ENCODE measurements around the gene MUCL3. TPM values are rescaled to one million over a fixed set of nuclear protein-coding genes. Genes with fewer than 3 reads are reported as not detected.

MUCL3 gene
- total and polyA plus RNA-seq, 2 of the 8 experiments (the other 6 are each of a cell fraction or from before 2014, with no cell fraction given): 0.15 to 0.37 TPM

- no peaks in the 10 kb centered on the region for H3K79me2 ChIP-seq (ENCODE audit: control insufficient read depth in 1 of 2, insufficient read depth in 2 of 2, low read length in 2 of 2)
- no peak overlapping the region for H2BK120ac ChIP-seq (replicated peaks; ENCODE audit: low read depth, low read length)
- CTCF ChIA-PET (ENCODE audit: partially characterized antibody): interaction anchor here (0.7 to 1.9 kb wide), 9 partner anchors 10 to 284 kb away, joined by 3 to 7 read pairs (median 4); no protein-coding TSS in a partner anchor
- WGBS, 2 experiments (ENCODE audit: extremely low coverage in 1 of 2, insufficient coverage in 1 of 2, insufficient read length in 1 of 2, insufficient replicate concordance in 2 of 2, low coverage in 1 of 2, low lambda C conversion rate in 2 of 2, missing lambda C conversion rate in 1 of 2): 89% methylated on average over 5 of the region's 5 CpGs; no CpG with 5 or more reads in 1 of the 2 experiments
- H2BK20ac ChIP-seq (ENCODE audit: low read length): no peak overlapping the region
- H4K8ac ChIP-seq (ENCODE audit: extremely low read depth, insufficient read depth, low read length): no peak overlapping the region
- H3K4me2 ChIP-seq (ENCODE audit: insufficient read depth in 1 of 2, low read depth in 2 of 2, low read length in 2 of 2): no peak overlapping the region
- no peak overlapping the region for H3K56ac ChIP-seq (replicated peaks; ENCODE audit: insufficient read length, low read depth, low read length)
- no peak overlapping the region for H3K4me3 ChIP-seq (ENCODE audit: extremely low read depth in 1 of 4, insufficient read depth in 2 of 4, low read depth in 3 of 4, low read length in 4 of 4)
- no peaks in the 10 kb centered on the region for H4K20me1 ChIP-seq (replicated peaks in 1 of 2; ENCODE audit: control insufficient read depth in 1 of 2, insufficient read depth in 2 of 2, low read length in 2 of 2)
- H2BK12ac ChIP-seq (ENCODE audit: low read depth, low read length): no peak overlapping the region
- H4K91ac ChIP-seq (replicated peaks; ENCODE audit: insufficient read length, low read length): no peak overlapping the region
- no peaks in the 10 kb centered on the region; the same call in 1 of the 2 replicates for H3K23me2 ChIP-seq (ENCODE audit: low read depth, low read length)
- H2AK5ac ChIP-seq (ENCODE audit: low read depth, low read length): no peak overlapping the region
- no peak overlapping the region for H2BK15ac ChIP-seq (ENCODE audit: low read length)
- no peaks in the 10 kb centered on the region for H3K27me3 ChIP-seq (replicated peaks in 1 of 4; ENCODE audit: control insufficient read depth in 3 of 4, extremely low read depth in 1 of 4, insufficient read depth in 3 of 4, low read length in 3 of 4)
- POLR2A ChIA-PET (ENCODE audit: partially characterized antibody): interaction anchor here (0.6 to 1.4 kb wide), 2 partner anchors 9 to 346 kb away, joined by 3 to 5 read pairs; no protein-coding TSS in a partner anchor
- no peak overlapping the region for H3K27ac ChIP-seq (ENCODE audit: low read depth, low read length)
- H3K9me3 ChIP-seq (ENCODE audit: insufficient read depth in 2 of 2, low read depth in 1 of 2, low read length in 1 of 2): no peaks in the 10 kb centered on the region
- H3K4me1 ChIP-seq (replicated peaks in 1 of 4; ENCODE audit: control insufficient read depth in 3 of 4, insufficient read depth in 4 of 4, low read length in 3 of 4): peaks cover 6 to 9% (median 8%) of the 10 kb centered on the region in 4 experiments
- H3K36me3 ChIP-seq (ENCODE audit: control insufficient read depth in 2 of 4, insufficient read depth in 4 of 4, low read length in 3 of 4): no peaks in the 10 kb centered on the region
- no peak overlapping the region for H3K23ac ChIP-seq (ENCODE audit: insufficient read length)
- TF ChIP-seq CHD2 (IDR thresholded peaks at IDR 0.05; ENCODE audit: low read length) (no peak), SIRT6 (IDR thresholded peaks at IDR 0.05; ENCODE audit: low read length) (no peak), POLR2A (IDR thresholded peaks at IDR 0.05; ENCODE audit: control extremely low read depth in 1 of 2, low read depth in 2 of 2, low read length in 2 of 2) (no peak), CREB1 (IDR thresholded peaks at IDR 0.05) (no peak), PHF8 (conservative IDR thresholded peaks at IDR 0.05; ENCODE audit: low read depth, low read length) (no peak), MAX (IDR thresholded peaks at IDR 0.05) (no peak), JUND (IDR thresholded peaks at IDR 0.05; ENCODE audit: low read length) (no peak)
- H3K4ac ChIP-seq (replicated peaks; ENCODE audit: insufficient read length, low read depth, low read length): no peak overlapping the region
- no peaks in the 10 kb centered on the region for H3K79me1 ChIP-seq (ENCODE audit: low read depth, low read length)
- H2AFZ ChIP-seq (ENCODE audit: low read length): no peak overlapping the region
- H3K9ac ChIP-seq (replicated peaks in 1 of 4; ENCODE audit: extremely low read depth in 1 of 4, low read depth in 3 of 4, low read length in 3 of 4): no peak overlapping the region
- no peak overlapping the region for H2BK5ac ChIP-seq (ENCODE audit: low read depth, low read length)
- no peak overlapping the region for H3K18ac ChIP-seq (ENCODE audit: extremely low read depth, low read length)
- H3K14ac ChIP-seq (ENCODE audit: insufficient read length): no peak overlapping the region
- no peak overlapping the region for H4K5ac ChIP-seq (ENCODE audit: insufficient read length, low read depth, low read length)
- DNase-seq (ENCODE audit: low read depth in 1 of 2, low spot score in 2 of 2) (no peak), FAIRE-seq (no peak)
Observed at GRCh38 chr6:30945281-30945680, 4.5 kb downstream of the MUCL3 start.

Measured in H1 (cell line).